Neutrophil (primary cell): ENCODE results near the gene C12orf54.
"Not testable (repeated sequence)": the region's sequence is repeated elsewhere in the genome, so short reads cannot be mapped to it uniquely, and the experiment has no call there.

Experiments used
- H3K27ac ChIP-seq: fragments of 200-600 bp; sonication (generic); 2 replicates; pipeline ENCODE4 v1.5.1; 2016; ENCODE audit warnings: mild to moderate bottlenecking, moderate library complexity
- H3K27me3 ChIP-seq: fragments of 200-600 bp; sonication (generic); 2 replicates; pipeline ENCODE4 v1.6.0; 2016; ENCODE audit warnings: mild to moderate bottlenecking
- H3K36me3 ChIP-seq: fragments of 200-600 bp; sonication (generic); 2 replicates; pipeline ENCODE4 v1.5.1; 2017
- H3K4me1 ChIP-seq, 2 experiments: fragments of 200-600 bp in 1 of 2; sonication (generic) in 1 of 2; 1 replicate in 1 of 2; 2 replicates in 1 of 2; pipeline versions ENCODE4 v1.5.1 to v1.6.1; 2013 to 2016; ENCODE audit warnings: low read depth in 1 of 2, low read length in 1 of 2, mild to moderate bottlenecking in 1 of 2, moderate library complexity in 1 of 2; ENCODE audit not compliant: control insufficient read depth in 1 of 2, insufficient read depth in 1 of 2
- H3K4me3 ChIP-seq, 2 experiments: fragments of 200-600 bp in 1 of 2; sonication (generic) in 1 of 2; 1 replicate in 1 of 2; 2 replicates in 1 of 2; pipeline ENCODE4 v1.5.1; 2013 to 2016; ENCODE audit warnings: low read depth in 1 of 2, low read length in 1 of 2, mild to moderate bottlenecking in 1 of 2, moderate library complexity in 1 of 2
- H3K9me3 ChIP-seq: fragments of 200-600 bp; sonication (generic); 2 replicates; pipeline ENCODE4 v1.5.1; 2016
- TF ChIP-seq, protein P1 (sequence below): fragments of 200-600 bp; sonication (generic); IDR thresholded peaks from 2 replicates; pipeline ENCODE4 v1.5.1; 2016; ENCODE audit warnings: antibody characterized with exemption

C12orf54 gene

GRCh38 chr12:48482198-48482597, at the start of gene C12orf54:
C12orf54 (plus strand) TSS chr12:48482498; CDS start chr12:48483297, 799 bp downstream.
- H3K4me1 ChIP-seq = no peaks in the 10 kb centered on the region
- no peaks in the 10 kb centered on the region for H3K36me3 ChIP-seq
- TF ChIP-seq, protein P1, sequence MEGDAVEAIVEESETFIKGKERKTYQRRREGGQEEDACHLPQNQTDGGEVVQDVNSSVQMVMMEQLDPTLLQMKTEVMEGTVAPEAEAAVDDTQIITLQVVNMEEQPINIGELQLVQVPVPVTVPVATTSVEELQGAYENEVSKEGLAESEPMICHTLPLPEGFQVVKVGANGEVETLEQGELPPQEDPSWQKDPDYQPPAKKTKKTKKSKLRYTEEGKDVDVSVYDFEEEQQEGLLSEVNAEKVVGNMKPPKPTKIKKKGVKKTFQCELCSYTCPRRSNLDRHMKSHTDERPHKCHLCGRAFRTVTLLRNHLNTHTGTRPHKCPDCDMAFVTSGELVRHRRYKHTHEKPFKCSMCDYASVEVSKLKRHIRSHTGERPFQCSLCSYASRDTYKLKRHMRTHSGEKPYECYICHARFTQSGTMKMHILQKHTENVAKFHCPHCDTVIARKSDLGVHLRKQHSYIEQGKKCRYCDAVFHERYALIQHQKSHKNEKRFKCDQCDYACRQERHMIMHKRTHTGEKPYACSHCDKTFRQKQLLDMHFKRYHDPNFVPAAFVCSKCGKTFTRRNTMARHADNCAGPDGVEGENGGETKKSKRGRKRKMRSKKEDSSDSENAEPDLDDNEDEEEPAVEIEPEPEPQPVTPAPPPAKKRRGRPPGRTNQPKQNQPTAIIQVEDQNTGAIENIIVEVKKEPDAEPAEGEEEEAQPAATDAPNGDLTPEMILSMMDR = no peak
- H3K27me3 ChIP-seq = peaks cover 25% of the 10 kb centered on the region
- H3K9me3 ChIP-seq = no peaks in the 10 kb centered on the region
- no peak within 1 kb of the TSS for H3K27ac ChIP-seq
- H3K4me3 ChIP-seq = no peak within 1 kb of the TSS

DNA sequence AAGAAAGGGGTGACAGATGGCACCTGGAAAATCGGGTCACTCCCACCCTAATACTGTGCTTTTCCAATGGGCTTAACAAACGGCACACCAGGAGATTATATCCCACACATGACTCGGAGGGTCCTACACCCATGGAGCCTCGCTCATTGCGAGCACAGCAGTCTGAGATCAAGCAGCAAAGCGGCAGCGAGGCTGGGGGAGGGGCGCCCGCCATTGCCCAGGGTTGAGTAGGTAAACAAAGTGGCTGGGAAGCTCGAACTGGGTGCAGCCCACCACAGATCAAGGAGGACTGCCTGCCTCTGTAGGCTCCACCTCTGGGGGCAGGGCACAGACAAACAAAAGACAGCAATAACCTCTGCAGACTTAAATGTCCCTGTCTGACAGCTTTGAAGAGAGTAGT, 48.3 kb upstream of the C12orf54 start:
- not testable (repeated sequence) for H3K27ac ChIP-seq, H3K27me3 ChIP-seq, H3K4me1 ChIP-seq, H3K9me3 ChIP-seq, H3K36me3 ChIP-seq, H3K4me3 ChIP-seq

GRCh38 chr12:48441069-48441468, 41.2 kb upstream of the C12orf54 start:
- no peaks in the 10 kb centered on the region for H3K9me3 ChIP-seq
- H3K27me3 ChIP-seq = no peaks in the 10 kb centered on the region
- TF ChIP-seq, protein P1 = no peak
- no peaks in the 10 kb centered on the region for H3K4me1 ChIP-seq
- no peak overlapping the region for H3K4me3 ChIP-seq
- no peak overlapping the region for H3K27ac ChIP-seq
- no peaks in the 10 kb centered on the region for H3K36me3 ChIP-seq

- TF ChIP-seq, protein P1 = no peak
- Histone ChIP-seq H3K27me3 (no peaks in the 10 kb centered on the region), H3K4me3 (no peak overlapping the region), H3K27ac (no peak overlapping the region), H3K9me3 (no peaks in the 10 kb centered on the region), H3K36me3 (no peaks in the 10 kb centered on the region), H3K4me1 (no peaks in the 10 kb centered on the region)
Observed at GRCh38 chr12:48442179-48442847, 40.0 kb upstream of the C12orf54 start.

DNA sequence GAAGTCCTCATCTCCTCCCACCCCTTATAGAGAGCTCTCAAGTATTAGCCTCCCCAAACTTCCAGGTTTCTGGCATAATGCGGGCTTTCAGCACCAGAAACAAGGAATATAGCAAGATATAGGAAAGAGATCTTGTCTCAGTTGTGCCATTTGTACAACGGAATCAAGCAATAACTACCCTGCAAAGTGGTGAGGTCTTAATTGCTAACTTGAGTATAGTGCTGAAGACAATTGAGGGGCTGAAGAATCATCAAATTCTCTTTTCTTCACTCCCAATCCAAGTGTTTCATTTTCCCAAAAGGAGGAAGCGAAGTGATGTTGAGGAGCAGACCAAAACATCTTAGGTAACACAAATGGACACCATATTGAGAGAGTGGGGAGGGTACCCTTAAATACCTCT, 36.8 kb upstream of the C12orf54 start:
- no peak overlapping the region for H3K4me3 ChIP-seq
- H3K36me3 ChIP-seq = no peaks in the 10 kb centered on the region
- TF ChIP-seq, protein P1 = no peak
- no peaks in the 10 kb centered on the region for H3K27me3 ChIP-seq
- no peaks in the 10 kb centered on the region for H3K4me1 ChIP-seq
- H3K27ac ChIP-seq = no peak overlapping the region
- no peaks in the 10 kb centered on the region for H3K9me3 ChIP-seq

GRCh38 chr12:48446161-48446776, 36.0 kb upstream of the C12orf54 start:
- TF ChIP-seq, protein P1 = no peak
- no peaks in the 10 kb centered on the region for H3K36me3 ChIP-seq
- H3K4me1 ChIP-seq = no peaks in the 10 kb centered on the region
- H3K27ac ChIP-seq = no peak overlapping the region
- H3K4me3 ChIP-seq = no peak overlapping the region
- no peaks in the 10 kb centered on the region for H3K27me3 ChIP-seq
- H3K9me3 ChIP-seq = no peaks in the 10 kb centered on the region
